ENCODE data around the gene TBCA.

The TBCA gene, protein sequence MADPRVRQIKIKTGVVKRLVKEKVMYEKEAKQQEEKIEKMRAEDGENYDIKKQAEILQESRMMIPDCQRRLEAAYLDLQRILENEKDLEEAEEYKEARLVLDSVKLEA

DNA sequence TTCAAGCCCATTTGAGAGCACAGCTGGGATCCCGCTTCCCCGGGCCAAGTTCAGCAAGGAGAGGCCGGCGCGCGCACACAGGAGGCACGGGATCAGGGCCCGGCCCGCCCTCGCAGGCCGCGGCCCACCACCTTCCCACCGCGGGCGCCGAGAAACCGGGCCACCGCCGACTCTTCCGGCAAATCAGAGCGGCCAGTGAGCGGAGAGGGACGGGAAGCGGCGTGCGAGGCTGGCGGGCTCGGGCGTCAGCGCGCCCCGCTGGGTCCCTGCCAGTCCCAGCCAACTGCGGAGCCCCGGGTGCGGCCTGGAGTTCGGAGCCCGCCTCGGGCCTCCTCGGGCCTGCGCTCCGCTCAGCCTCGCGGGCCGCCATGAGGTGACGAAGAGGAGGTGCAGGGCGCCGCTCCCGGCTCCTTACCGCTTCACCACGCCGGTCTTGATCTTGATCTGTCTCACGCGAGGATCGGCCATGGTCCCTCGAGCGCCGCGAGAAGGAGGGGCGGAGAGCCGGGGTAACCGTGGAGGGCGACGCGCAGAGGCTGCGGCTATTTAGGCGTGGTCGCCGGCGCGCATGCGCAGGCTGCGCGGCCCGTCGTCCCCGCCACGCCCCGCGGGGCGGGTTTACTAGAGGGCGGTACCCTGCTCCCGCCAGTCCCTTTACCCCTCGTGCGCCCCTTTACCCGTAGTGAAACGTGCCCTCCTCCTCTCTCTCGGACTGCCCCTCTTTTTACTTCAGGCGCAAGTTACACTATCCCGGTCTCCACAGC, at the start of gene TBCA:
Gene TBCA, minus strand, starts transcription at position 550 of the 764 bp plus-strand sequence. Its CDS starts 82 bp downstream, at position 468.
- in situ Hi-C loops (cut with HindIII; ENCODE audit: low sequenced_read_pairs) = no loop called here

DNA sequence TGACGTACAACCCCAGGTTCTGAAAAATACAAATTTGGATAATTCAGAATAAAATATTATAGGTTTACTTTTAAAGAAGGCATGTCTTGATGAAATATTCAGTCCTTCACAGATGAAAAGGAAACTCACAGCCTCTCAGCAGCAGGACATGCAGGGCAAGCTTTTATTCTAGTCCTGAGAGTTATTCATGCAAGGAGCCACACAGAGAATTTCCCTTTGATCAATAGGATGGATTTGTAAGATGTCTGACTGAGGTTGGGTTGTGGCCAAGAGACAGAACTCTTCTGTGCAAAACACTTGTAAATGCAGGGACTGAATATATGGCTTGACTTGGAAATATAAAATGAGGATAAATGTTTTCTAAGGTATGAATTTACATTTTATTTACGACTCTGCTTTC, 48.8 kb upstream of the TBCA start:
- in situ Hi-C loops (cut with HindIII; ENCODE audit: low sequenced_read_pairs) = no loop called here

DNA sequence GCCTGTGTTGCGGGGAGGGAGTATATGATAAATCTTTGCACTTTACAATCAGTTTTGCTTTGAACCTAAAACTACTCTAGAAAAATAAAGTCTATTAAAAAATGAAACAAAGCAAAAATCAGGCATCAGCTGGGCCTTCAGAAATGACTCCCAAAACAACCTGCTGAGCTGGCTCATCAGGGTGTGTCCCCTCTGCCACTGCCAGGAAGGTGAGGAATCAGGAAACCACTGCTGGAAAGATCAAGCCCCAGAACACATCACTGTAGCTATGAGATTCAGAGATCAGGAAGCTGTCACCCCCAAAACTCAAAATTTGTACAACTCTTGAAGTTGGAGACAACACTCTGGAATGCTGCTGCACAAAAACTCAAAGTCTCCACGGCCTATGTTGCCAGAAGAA, 40.5 kb upstream of the TBCA start:
- in situ Hi-C loops (cut with HindIII; ENCODE audit: low sequenced_read_pairs) = no loop called here

DNA sequence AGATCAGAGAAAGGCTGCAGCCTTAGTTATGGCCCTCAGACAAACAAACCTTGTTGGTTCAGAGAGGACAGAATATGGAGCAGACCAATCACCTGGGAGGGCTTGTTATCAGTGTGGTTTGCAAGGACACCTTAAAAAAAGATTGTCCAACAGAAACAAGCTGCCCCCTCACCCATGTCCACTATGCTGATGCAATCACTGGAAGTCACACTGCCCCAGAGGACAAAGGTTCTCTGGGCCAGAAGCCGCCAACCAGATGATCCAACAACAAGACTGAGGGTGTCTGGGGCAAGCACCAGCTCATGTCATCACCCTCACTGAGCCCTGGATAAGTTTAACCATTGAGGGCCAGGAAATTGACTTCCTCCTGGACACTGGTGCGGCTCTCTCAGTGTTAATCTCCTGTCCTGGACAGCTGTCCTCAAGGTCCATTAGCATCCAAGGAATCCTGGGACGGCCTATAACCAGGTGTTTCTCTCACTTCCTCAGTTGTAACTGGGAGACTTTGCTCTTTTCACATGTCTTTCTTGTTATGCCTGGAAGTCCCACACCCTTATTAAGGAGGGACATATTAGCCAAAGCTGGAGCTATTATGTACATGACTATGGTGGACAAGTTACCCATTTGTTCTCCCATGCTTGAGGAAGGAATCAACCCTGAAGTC, 36.9 kb upstream of the TBCA start:
- in situ Hi-C loops (cut with HindIII; ENCODE audit: low sequenced_read_pairs) = no loop called here

DNA sequence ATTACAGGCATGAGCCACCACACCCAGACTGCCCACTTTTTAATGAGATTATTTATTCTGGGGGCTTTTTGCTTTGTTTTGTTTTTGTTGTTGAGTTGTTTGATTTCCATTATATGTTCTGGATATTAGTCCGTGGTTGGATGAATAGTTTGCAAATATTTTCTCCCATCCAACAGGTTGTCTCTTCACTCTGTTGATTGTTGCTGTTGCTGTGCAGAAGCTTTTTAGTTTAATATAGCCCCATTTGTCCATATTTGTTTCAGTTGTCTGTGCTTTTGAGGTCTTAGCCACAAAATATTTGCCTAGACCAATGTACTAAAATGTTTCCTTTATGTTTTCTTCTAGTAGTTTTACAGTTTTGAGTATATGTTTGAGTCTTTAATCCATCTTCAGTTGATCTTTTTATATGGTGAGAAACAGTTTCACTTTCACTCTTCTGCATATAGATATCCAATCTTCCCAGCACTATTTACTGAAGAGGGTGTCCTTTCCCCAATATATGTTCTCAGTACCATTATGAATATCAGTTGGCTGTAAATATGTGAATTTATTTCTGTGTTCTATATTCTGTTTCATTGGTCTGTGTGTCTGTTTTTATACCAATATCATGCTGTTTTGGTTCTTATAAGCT, 30.2 kb upstream of the TBCA start:
- in situ Hi-C loops (cut with HindIII; ENCODE audit: low sequenced_read_pairs) = no loop called here

DNA sequence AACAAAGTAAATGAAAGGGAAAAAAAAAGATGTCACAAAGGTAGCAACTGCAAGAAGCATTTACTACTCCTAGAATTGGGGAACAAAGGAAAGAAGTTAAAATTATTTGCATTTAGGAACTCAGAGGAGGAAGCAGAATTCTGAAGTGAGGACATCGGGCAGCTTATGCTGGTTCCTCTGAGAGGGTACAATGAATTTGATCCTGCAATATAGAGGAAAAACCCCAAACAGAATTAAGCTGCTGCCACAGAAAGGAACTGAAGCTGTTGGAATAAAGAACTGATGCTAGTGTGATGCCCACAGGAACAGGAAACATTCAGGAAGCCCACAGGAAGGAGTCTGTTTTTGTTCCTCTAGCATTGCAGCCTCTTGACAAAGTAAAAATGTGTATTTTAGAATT, 22.3 kb upstream of the TBCA start:
- in situ Hi-C loops (cut with HindIII; ENCODE audit: low sequenced_read_pairs) = no loop called here

DNA sequence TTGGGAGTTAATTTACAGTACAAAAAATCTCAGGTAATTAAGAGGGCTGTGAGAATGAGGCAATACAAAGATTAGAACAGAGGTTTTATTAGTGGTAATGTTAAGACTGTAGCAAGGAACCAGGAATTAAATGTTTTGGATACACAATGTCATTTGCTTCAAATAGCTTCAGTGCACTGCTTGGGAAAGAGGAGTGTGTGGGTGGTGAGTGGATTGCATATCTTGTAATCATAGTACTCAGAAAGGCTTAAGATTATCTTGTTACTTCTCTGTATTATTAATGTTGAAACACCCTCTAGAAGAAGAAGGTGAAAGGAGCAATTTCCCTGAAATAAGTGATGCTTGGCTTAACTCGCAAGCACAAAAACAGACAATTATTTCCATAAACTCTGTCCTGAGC, 21.0 kb upstream of the TBCA start:
- in situ Hi-C loops (cut with HindIII; ENCODE audit: low sequenced_read_pairs) = no loop called here

DNA sequence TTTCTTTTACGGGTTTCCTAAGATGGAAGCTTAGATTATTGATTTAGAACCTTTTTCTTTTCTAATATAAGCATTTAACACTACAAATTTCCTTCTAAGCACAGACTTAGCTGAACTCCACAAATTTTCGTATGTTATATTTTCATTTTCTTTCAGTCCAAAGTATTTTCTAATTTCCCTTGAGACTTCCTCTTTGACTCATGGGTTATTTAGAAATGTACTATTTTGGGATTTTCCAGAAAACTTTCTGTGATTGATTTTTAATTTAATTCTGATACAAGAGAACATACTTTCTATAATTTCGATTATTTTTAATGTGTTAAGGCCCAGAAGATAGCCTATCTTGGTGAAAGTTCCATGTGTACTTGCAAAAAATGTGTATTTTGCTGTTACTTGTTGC, 19.7 kb upstream of the TBCA start:
- in situ Hi-C loops (cut with HindIII; ENCODE audit: low sequenced_read_pairs) = no loop called here

DNA sequence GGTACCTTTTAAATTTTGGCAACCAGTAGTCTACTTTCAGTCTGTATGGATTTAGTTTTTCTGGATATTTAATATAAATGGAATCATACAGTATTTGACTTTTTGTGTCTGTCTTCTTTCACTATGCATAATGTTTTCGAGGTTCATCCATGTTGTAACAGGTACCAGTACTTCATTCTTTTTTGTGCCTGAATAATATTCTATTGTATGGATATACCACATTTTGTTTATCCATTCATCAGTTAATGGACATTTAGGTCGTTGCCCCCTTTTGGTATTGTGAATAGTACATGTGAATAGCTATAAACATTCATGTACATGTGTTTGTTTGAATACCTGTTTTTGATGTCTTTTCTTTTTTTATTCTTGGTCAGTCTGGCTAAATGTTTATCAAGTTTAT, 19.1 kb upstream of the TBCA start:
- in situ Hi-C loops (cut with HindIII; ENCODE audit: low sequenced_read_pairs) = no loop called here

DNA sequence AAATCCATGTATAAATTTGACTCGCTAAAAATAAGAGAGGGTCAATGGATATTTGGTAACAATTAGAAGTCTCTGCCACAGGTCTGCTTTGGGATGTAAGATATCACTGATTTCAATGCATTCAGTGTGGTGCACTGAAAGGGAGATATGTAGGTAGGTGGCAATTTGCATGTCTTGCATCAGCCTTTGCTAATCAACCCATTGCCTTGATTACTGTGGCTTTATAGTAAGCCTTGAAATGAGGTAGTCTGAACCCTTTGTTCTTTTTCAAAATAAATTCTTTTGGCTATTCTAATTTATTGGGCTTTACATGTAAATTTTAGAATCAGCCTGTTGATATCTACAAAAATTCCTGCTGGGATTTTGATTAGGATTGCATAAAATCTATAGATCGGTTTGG, 15.8 kb upstream of the TBCA start:
- in situ Hi-C loops (cut with HindIII; ENCODE audit: low sequenced_read_pairs) = no loop called here

DNA sequence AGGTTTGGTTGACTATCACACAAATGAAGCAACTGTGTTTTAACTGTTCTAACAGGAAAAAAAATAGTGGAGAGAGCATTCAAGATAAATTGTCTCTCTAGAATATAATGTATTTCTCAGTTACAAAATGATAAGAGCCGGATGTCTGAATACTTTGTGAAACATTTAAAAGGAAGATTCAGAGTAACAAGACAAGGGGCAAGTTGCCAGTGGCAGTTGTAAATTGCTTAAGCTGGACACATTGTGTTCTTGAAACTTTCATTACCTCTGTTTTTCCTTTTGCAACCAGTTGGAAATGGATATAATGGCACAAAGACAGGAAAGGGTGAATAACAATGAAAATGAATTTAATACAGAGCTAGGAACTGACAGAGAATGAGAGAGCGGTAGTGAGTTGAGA, 15.2 kb upstream of the TBCA start:
- in situ Hi-C loops (cut with HindIII; ENCODE audit: low sequenced_read_pairs) = no loop called here

DNA sequence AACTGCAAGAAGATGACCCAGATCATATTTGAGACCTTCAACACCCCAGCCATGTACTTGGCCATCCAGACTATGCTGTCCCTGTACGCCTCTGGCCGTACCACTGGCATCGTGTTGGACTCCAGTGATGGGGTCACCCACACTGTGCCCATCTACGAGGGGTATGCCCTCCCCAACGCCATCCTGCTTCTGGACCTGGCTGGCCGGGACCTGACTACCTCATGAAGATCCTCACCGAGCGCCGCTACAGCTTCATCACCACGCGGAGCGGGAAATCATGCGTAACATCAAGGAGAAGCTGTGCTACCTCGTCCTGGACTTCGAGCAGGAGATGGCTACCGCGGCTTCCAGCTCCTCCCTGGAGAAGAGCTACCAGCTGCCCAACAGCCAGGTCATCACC, 9.1 kb upstream of the TBCA start:
- in situ Hi-C loops (cut with HindIII; ENCODE audit: low sequenced_read_pairs) = no loop called here

DNA sequence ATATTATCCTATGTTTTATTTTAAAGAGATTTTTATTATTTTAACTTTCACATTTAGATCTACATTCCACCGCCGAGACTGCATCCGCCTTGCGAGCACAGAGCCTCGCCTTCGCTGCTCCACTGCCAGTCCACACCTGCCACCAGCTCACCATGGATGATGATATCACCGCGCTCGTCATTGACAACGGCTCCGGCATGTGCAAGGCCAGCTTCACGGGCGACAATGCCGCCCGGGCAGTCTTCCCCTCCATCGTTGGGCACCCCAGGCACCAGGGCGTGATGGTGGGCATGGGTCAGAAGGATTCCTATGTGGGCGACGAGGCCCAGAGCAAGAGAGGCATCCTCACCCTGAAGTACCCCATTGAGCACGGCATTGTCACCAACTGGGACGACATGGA, 8.6 kb upstream of the TBCA start:
- in situ Hi-C loops (cut with HindIII; ENCODE audit: low sequenced_read_pairs) = no loop called here

DNA sequence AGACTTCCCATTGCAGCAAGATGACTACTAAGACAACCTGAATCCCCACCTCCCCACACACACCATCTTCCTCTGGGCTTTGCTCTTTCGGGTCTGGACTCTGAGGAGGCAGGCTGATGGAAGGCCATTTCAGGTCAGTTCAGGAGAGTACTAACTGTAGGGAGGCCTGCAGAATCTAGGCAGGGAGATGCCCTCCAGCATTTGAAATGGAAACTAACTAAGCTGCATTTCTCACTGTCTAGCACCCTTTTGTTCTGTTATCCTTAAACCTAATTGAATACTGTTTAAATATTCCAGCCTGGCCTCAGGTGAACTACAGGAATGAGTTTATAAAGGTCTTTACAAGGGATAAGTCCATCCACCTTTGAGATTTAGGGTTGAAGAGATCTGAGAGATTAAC, 4.9 kb upstream of the TBCA start:
- in situ Hi-C loops (cut with HindIII; ENCODE audit: low sequenced_read_pairs) = no loop called here

DNA sequence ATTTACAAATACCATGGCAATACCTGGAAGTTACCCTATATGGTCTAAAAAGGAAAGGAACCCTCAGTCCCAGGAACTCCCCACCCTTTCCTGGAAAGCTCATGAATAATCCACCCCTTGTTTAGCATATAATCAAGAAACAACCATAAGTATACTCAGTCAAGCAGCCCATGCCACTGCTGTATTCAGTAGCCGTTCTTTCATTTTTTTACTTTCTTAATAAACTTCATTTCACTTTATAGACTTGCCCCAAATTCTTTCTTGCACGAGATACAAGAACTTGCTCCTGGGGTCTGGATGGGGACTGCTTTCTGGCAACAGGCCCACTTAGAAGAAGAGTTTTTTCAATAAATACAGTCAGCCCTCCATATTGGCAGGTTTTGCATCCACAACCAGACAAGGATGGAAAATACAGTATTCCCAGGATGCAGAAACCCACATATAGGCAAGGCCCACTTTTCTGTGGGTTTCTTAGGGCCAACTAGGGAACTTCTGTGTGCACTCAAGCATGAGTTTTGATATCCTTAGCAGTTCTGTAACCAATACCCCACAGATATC, 2.8 kb upstream of the TBCA start:
- in situ Hi-C loops (cut with HindIII; ENCODE audit: low sequenced_read_pairs) = no loop called here

DNA sequence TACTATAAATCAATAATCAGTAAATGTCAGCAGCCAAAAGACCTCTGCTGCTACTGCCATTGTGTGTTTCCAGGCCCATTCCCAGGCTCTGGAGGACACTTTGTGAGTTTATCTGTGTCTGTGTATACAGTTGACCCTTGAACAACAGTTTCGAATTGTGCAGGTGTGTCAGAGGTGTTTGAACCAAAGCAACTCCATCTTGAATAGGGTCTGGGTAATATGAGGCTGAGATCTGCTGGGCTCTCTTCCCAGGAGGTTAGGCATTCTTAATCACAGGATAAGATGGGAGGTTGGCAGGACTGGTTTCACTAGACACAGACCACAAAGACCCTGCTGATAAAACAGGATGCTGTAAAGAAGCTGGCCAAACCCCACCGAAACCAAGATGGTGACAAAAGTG, 2.3 kb upstream of the TBCA start:
- in situ Hi-C loops (cut with HindIII; ENCODE audit: low sequenced_read_pairs) = no loop called here

DNA sequence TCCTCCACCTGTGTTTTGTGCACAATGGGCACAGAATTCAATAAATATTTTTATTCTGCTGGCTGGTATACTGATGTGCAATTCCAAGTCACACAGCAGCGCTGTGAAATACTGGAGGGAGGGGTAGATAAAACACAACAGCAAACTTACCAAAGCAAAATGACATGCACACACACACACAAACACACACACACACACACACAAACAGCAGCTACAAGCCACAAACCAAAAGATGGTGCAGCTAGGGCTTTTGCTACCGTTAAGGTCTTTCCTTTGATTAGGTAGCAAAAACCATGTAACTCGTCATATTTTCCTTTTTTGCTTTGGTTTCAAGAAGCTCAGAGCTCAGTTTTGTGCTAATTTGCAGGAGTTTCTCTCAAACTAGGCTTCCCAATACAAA, 1.8 kb upstream of the TBCA start:
- in situ Hi-C loops (cut with HindIII; ENCODE audit: low sequenced_read_pairs) = no loop called here

DNA sequence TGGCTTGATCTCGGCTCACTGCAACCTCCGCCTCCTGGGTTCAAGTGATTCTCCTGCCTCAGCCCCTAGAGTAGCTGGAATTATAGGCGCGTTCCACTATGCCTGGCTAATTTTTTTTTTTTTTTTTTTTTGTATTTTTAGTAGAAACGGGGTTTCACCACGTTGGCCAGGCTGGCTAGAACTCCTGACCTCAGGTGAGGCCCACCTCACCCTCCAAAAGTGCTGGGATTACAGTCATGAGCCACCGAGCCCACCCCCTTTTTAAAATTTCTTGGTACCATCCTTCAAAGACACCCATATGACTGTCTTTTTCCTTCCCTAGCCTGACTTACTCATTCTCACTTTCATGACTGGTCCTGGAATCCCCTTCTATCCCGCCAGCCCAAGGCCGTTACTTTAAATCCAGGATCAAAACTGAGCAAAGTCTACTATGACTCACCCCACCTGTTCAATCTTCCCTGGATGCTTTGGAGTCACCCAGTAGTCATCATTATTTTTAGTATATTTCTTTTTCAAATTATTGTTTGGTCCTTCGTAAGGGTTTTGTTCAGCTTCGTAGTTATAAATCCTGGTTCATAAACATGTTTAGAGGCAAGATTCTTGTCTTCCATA, 1.2 kb upstream of the TBCA start:
- in situ Hi-C loops (cut with HindIII; ENCODE audit: low sequenced_read_pairs) = no loop called here

DNA sequence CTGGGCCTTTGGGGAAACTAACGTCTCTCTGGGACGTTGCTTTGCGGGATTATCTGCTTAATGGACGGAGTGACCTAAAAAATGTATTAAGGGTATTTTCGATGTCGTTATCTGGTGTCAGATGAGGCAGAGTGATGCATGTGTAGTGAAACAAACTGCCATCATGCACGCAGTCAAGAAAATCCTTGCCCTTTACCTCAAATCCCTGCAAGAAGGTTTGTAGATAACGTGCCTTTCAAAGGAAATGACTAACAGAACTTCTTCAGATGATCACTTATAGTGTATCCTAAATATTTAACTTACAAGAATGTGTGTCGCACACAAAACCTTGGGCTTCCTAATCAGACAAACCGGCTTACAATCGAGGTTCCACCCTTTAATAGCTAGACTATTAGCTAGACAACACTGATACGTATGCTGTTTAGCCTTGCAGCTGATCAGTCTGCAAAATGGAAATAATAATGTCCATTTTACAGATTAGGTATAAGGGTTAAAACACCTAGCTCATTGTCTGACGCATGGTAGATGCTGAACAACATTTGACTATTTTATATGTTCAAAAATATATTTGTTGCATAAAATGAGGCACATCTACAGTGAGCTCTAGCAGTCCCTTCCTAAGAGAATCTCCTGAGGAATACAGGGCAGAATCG, 541 bp upstream of the TBCA start:
- in situ Hi-C loops (cut with HindIII; ENCODE audit: low sequenced_read_pairs) = no loop called here

DNA sequence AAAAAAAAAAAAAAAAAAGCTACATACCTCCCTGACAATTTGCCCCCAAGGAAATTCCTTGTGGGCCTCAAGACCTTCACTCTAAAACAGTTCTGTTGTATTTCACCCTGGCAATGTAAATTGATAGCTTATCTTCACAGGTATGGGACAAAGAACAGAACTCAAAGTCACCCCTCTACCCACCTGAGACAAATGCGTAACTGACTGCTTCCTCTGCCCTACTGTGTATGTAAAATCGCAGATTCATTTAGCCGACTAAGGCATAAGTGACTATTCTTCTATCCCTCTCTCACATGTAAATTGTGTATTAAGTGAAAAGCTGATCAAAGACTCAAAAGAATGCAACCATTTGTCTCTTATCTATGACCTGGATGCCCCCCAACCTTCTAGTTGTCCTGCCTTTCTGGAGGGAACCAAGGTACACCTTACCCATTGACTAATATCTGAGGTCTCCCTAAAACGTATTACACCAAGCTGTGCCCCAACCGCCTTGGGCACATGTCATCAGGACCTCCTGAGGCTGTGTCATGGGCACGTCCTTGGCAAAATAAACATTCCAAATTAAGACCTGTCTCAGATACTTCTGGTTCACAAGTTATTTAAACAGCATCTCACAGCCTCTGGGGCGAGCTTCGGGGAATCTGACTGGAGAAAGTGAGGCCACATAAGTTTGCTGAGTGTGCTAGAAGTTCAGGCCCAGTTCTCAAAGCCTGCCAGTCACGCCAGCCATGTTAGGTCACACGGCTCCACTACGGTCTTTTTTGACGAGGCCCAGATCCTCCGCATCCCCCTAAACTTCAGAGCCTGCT, 954 bp downstream of the TBCA start:
- in situ Hi-C loops (cut with HindIII; ENCODE audit: low sequenced_read_pairs) = no loop called here
